ENCODE results near the gene TFIP11. TPM values are rescaled to one million over a fixed set of nuclear protein-coding genes. Genes with fewer than 3 reads are reported as not detected.

Gene TFIP11
- total RNA-seq = 10 to 100 TPM; 36.5 to 41.7 TPM

- intact Hi-C loops (cut with DNase I, micrococcal nuclease) = loop anchor here (1.0 to 2.0 kb wide), 6 partner anchors 29 to 160 kb away; partner anchors contain the start of genes HPS4 (in 2 of the 2), SRRD (in 2 of the 2), MIAT (in 1 of the 2) and TPST2 (in 1 of the 2)
- Mint-ChIP-seq H3K4me3 (peak within 1 kb of the TSS; percentile 95), H3K4me1 (peaks cover 27% of the 10 kb centered on the region), H3K36me3 (ENCODE audit: low read depth) (peaks cover 11% of the 10 kb centered on the region), H3K9me3 (ENCODE audit: low read depth) (no peaks in the 10 kb centered on the region), H3K27ac (peak within 1 kb of the TSS; percentile 95), H3K27me3 (no peaks in the 10 kb centered on the region)
- peak; percentile 97 for DNase-seq
- POLR2A ChIA-PET = interaction anchor here (1.2 kb wide), 1 partner anchor 29 kb away, joined by 3 read pairs; the partner anchor contains the start of genes HPS4 and SRRD
- CTCF ChIA-PET = interaction anchor here (0.7 to 1.0 kb wide), 3 partner anchors 52 to 153 kb away, joined by 3 to 4 read pairs (median 3); no protein-coding TSS in a partner anchor
- peak; percentile 98 for ATAC-seq
Measured at GRCh38 chr22:26512149-26512793, at the start of gene TFIP11. Gene TFIP11, minus strand, starts transcription at chr22:26512473. Its CDS starts 2,201 bp downstream, at chr22:26510272.

DNA sequence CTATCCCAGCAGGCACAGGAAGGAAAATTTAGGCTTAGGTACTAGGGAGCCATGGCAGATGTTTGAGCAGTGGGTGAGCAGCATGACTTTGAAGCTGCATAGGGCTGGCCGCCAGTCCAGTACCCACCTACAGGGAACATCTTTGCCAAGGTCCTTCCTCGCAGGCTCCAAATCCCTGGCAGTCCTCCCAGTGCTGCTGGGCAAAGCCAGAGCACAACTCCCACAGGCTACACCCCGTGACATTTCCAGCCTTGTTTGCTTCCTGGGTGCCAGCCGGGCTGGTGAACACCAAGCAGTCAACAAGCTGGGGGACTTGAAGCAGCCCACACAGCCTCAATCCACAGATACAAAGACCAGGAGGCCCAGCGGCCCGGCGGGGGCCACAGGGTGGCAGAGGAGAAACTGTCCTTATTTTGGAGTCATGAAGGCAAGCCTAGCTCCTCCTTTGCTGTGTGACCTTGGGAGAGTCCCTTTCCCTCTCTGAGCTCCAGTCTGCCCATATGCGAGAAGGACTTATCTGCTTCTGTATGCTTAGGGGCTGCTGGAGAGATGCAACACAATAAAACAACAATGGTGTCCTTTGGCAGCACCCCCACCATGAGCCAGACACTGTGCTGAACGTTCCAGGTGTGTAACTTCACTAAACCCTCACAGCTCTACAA lies 49.6 kb upstream of the TFIP11 start:
- Mint-ChIP-seq H3K27ac (no peak overlapping the region), H3K36me3 (ENCODE audit: low read depth) (no peaks in the 10 kb centered on the region), H3K4me3 (no peak overlapping the region), H3K9me3 (ENCODE audit: low read depth) (no peaks in the 10 kb centered on the region), H3K4me1 (peaks cover 2% of the 10 kb centered on the region), H3K27me3 (no peaks in the 10 kb centered on the region)
- POLR2A ChIA-PET = no interaction called here
- intact Hi-C loops (cut with DNase I, micrococcal nuclease) = no loop called here
- DNase-seq (no peak), ATAC-seq (no peak)
- CTCF ChIA-PET = no interaction called here

GRCh38 chr22:26559961-26560575 lies 47.8 kb upstream of the TFIP11 start:
- DNase-seq = no peak
- H3K36me3 Mint-ChIP-seq (ENCODE audit: low read depth) = no peaks in the 10 kb centered on the region
- ChIA-PET POLR2A (no interaction called here), CTCF (interaction anchor here (0.9 kb wide), 1 partner anchor 11 kb away, joined by 3 read pairs; no protein-coding TSS in a partner anchor)
- no peak for ATAC-seq
- H3K27ac Mint-ChIP-seq = no peak overlapping the region
- H3K27me3 Mint-ChIP-seq = no peaks in the 10 kb centered on the region
- H3K4me3 Mint-ChIP-seq = no peak overlapping the region
- peaks cover 3% of the 10 kb centered on the region for H3K4me1 Mint-ChIP-seq
- intact Hi-C loops (cut with DNase I, micrococcal nuclease) = no loop called here
- H3K9me3 Mint-ChIP-seq (ENCODE audit: low read depth) = no peaks in the 10 kb centered on the region

- Mint-ChIP-seq H3K9me3 (ENCODE audit: low read depth) (no peaks in the 10 kb centered on the region), H3K27me3 (no peaks in the 10 kb centered on the region), H3K36me3 (ENCODE audit: low read depth) (no peaks in the 10 kb centered on the region), H3K4me3 (no peak overlapping the region), H3K4me1 (peaks cover 5% of the 10 kb centered on the region), H3K27ac (no peak overlapping the region)
- ATAC-seq (no peak), DNase-seq (no peak)
- ChIA-PET CTCF (no interaction called here), POLR2A (interaction anchor here (0.6 kb wide), 1 partner anchor 59 kb away, joined by 3 read pairs; no protein-coding TSS in a partner anchor)
- intact Hi-C loops (cut with DNase I, micrococcal nuclease) = no loop called here
Measured at GRCh38 chr22:26558248-26558895, 46.1 kb upstream of the TFIP11 start.

DNA sequence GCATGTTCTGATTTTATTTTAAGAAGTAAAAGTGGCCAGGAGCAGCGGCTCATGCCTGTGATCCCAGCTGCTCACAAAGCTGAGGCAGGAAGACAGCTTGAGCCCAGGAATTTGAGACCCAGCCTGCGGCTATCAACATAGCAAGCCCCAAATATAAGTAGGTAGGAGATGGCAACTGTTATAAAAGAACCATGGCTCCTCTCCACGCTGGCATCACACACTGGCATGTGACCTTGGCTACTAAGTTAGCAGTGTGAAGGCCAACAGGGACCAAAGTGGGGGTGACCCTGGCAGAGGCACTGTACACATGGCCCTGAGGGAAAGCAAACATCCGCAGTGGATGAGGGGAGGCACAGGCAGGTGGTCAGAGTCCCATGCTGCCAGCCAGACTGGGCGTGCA lies 44.6 kb upstream of the TFIP11 start:
- H3K27me3 Mint-ChIP-seq = no peaks in the 10 kb centered on the region
- H3K4me3 Mint-ChIP-seq = no peak overlapping the region
- H3K27ac Mint-ChIP-seq = no peak overlapping the region
- ATAC-seq (no peak), DNase-seq (no peak)
- peaks cover 5% of the 10 kb centered on the region for H3K4me1 Mint-ChIP-seq
- H3K9me3 Mint-ChIP-seq (ENCODE audit: low read depth) = no peaks in the 10 kb centered on the region
- intact Hi-C loops (cut with DNase I, micrococcal nuclease) = no loop called here
- ChIA-PET POLR2A (no interaction called here), CTCF (no interaction called here)
- H3K36me3 Mint-ChIP-seq (ENCODE audit: low read depth) = no peaks in the 10 kb centered on the region

DNA sequence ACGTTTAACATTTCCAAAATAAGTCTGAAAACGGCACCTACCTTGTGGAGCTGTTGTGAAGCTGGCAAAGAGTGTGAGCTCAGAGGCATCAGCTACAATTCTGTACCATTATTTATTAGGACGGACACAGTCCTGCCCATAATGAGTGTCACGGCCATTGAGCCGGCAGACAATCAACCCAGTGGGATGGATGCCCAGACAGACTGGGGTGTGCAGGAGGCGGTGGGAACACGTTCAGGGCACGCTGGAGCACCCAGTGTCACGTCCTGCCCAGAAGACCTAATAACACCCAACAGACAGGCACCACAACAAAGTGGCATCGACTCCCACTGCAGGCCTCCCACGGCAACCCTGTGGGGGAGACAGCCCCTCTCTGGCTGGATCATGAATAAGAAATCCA lies 43.2 kb upstream of the TFIP11 start:
- peaks cover 5% of the 10 kb centered on the region for H3K4me1 Mint-ChIP-seq
- intact Hi-C loops (cut with DNase I, micrococcal nuclease) = no loop called here
- H3K4me3 Mint-ChIP-seq = no peak overlapping the region
- no peaks in the 10 kb centered on the region for H3K36me3 Mint-ChIP-seq (ENCODE audit: low read depth)
- POLR2A ChIA-PET = no interaction called here
- ATAC-seq = no peak
- H3K9me3 Mint-ChIP-seq (ENCODE audit: low read depth) = no peaks in the 10 kb centered on the region
- H3K27me3 Mint-ChIP-seq = no peaks in the 10 kb centered on the region
- H3K27ac Mint-ChIP-seq = no peak overlapping the region
- no peak for DNase-seq
- CTCF ChIA-PET = interaction anchor here (1.0 kb wide), 1 partner anchor 39 kb away, joined by 3 read pairs; no protein-coding TSS in a partner anchor

DNA sequence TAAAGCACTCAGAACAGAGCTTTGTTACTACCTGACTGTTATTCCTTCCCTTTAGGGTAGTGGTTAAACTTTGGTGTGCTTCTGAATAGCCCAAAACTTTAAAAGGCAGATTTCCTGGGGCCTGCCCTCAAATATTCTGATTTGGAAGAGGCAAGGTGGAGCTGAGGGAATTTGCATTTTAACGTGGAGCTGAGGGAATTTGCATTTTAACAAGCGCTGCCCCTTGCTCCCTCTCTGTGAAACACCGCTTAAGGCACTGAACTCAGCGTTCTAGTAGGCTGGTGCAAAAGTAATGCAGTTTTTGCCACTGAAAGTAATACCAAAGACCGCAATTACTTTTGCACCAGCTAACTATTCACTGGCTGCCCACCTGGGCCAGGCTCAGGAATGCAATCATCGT lies 42.7 kb upstream of the TFIP11 start:
- Mint-ChIP-seq H3K9me3 (ENCODE audit: low read depth) (no peaks in the 10 kb centered on the region), H3K36me3 (ENCODE audit: low read depth) (no peaks in the 10 kb centered on the region), H3K4me1 (peaks cover 5% of the 10 kb centered on the region), H3K4me3 (no peak overlapping the region), H3K27ac (no peak overlapping the region), H3K27me3 (no peaks in the 10 kb centered on the region)
- DNase-seq = no peak
- intact Hi-C loops (cut with DNase I, micrococcal nuclease) = no loop called here
- ChIA-PET POLR2A (interaction anchor here (0.6 kb wide), 1 partner anchor 63 kb away, joined by 4 read pairs; no protein-coding TSS in a partner anchor), CTCF (interaction anchor here (1.0 kb wide), 1 partner anchor 40 kb away, joined by 3 read pairs; no protein-coding TSS in a partner anchor)
- ATAC-seq = no peak

- POLR2A ChIA-PET = no interaction called here
- peaks cover 5% of the 10 kb centered on the region for H3K4me1 Mint-ChIP-seq
- CTCF ChIA-PET = no interaction called here
- no peak for ATAC-seq
- no peaks in the 10 kb centered on the region for H3K27me3 Mint-ChIP-seq
- no peak for DNase-seq
- H3K27ac Mint-ChIP-seq = no peak overlapping the region
- intact Hi-C loops (cut with DNase I, micrococcal nuclease) = no loop called here
- H3K36me3 Mint-ChIP-seq (ENCODE audit: low read depth) = no peaks in the 10 kb centered on the region
- no peaks in the 10 kb centered on the region for H3K9me3 Mint-ChIP-seq (ENCODE audit: low read depth)
- H3K4me3 Mint-ChIP-seq = no peak overlapping the region
Measured at GRCh38 chr22:26553056-26553752, 40.9 kb upstream of the TFIP11 start.

DNA sequence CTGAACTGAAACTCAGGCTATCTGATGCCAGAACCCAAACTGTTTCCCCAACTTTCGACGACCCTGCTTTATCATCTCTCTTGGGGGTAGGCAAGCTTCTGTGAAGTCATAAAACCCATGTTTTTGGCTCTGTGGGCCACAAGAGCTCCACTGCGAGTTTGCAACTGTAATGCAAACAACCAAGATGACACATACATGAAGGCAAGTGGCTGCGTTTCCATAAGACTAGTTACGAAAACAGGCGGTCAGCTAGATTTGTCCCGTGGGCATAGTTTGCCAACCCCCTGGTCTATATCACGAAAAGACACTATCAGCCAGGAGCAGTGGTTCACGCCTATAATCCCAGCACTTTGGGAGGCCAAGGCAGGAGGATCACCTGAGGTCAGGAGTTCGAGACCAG lies 40.2 kb upstream of the TFIP11 start:
- no peak for ATAC-seq
- Mint-ChIP-seq H3K36me3 (ENCODE audit: low read depth) (peaks cover 3% of the 10 kb centered on the region), H3K27me3 (no peaks in the 10 kb centered on the region), H3K9me3 (ENCODE audit: low read depth) (no peaks in the 10 kb centered on the region), H3K27ac (no peak overlapping the region), H3K4me3 (no peak overlapping the region), H3K4me1 (peaks cover 11% of the 10 kb centered on the region)
- intact Hi-C loops (cut with DNase I, micrococcal nuclease) = no loop called here
- CTCF ChIA-PET = no interaction called here
- no peak for DNase-seq
- POLR2A ChIA-PET = no interaction called here

GRCh38 chr22:26551568-26551967 lies 39.3 kb upstream of the TFIP11 start:
- Mint-ChIP-seq H3K4me1 (peaks cover 18% of the 10 kb centered on the region), H3K27me3 (no peaks in the 10 kb centered on the region), H3K27ac (no peak overlapping the region), H3K4me3 (no peak overlapping the region), H3K36me3 (ENCODE audit: low read depth) (peaks cover 11% of the 10 kb centered on the region), H3K9me3 (ENCODE audit: low read depth) (no peaks in the 10 kb centered on the region)
- no peak for ATAC-seq
- no peak for DNase-seq
- POLR2A ChIA-PET = no interaction called here
- CTCF ChIA-PET = interaction anchor here (0.6 kb wide), 1 partner anchor 91 kb away, joined by 4 read pairs; no protein-coding TSS in a partner anchor
- intact Hi-C loops (cut with DNase I, micrococcal nuclease) = no loop called here

Data from activated CD4-positive, alpha-beta T cell treated with anti-CD3 and anti-CD28 coated beads for 36 hours (primary cell).